HG03108 (cell line): ENCODE measurements around the gene MED29.
A peak's percentile ranks its signal among the peaks of the same experiment; 100 is the strongest.

Experiments used
- ATAC-seq: cut with Tn5 transposase; IDR thresholded peaks from one replicate; pipeline ENCODE4 v1.9.1; 2021; ENCODE audit warnings: moderate library complexity; ENCODE audit not compliant: unreplicated experiment

The MED29 gene, protein sequence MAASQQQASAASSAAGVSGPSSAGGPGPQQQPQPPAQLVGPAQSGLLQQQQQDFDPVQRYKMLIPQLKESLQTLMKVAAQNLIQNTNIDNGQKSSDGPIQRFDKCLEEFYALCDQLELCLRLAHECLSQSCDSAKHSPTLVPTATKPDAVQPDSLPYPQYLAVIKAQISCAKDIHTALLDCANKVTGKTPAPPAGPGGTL

DNA sequence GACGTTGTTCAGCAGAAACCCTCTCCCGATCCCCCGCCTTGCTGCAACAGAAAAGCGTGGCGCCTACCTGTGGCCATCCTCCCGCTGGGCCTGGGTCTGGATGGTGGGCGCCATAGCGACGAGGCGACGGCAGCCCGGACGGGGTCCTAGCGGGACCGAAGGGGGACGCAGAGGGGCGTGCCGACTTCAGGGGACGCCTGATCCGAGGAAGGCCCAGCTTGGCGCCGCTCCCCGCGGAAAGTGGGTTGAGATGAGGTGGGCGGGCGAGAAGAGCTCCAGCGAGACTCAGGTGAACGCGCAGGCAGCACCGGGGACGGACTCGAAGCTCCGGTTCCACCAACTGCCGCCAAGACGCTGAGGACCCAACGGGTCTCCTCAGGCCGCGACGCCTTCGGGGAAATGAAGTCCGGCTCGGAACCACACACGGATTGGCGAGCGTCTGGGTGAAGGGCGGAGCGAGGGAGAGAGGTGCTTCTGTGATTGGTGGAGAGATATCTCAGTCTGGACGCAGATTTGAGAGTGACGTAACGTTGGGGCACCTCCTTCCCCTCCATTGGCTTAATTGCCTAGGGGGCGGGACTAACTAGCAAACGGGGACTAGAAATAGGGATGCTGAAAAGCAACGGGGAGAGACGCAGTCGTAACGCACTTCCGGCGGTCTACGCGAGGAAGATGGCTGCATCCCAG, at the start of gene MED29, which contains the start of gene PAF1:
TSS of gene MED29 (plus strand) at position 628 of the 687 bp plus-strand sequence. CDS start at position 673, 45 bp downstream.
TSS of gene PAF1 (minus strand) at position 356 of the 687 bp plus-strand sequence. CDS start at position 114, 242 bp downstream.
- ATAC-seq, result peak; percentile 94

DNA sequence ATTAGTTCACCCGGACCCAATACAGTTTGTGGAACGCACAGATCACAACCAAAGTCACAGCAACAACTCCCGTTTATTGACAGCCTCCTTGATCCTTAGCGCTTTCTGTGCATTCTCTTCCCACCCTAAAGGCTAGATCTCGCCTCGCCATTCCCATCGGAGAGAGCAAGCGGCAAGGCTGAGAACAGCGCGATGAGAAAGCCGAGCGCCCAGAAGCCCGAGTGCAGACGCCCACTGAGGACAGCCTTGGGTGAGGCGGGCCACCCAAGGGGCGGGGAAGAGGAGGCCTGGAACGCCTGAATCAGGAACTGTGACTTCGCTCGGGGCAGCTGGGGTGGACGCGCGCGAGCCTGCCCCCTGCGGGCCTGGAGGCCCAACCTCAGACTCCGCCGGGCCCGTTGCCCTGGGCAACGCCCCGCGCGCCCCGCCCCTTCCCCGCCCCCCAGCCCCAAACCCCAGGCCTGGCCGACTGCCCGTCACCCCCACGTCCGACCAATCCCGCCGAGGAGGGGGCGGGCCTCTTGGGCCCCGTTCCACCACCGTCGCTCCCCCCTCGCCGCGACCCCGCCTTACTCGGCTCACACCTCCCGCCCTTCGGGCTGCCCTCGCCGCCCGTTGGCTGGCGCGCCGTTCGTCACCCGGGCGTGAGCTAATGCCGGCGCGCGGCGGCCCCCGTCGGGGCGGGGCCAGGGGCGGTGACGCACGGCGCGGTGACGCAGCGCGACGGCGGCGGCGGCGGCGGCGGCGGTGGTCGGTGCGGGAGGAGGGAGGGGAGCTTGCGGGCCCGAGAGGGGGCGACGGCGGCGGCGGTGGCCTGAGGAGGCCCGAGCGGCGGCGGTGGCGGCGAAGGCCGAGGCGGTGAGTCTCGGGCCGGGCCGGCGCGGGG, 49.2 kb upstream of the MED29 start, which contains the start of gene SAMD4B:
TSS of gene SAMD4B (plus strand) at position 703 of the 886 bp plus-strand sequence. CDS start 14,473 bp downstream, outside the sequence.
- ATAC-seq, result peak; percentile 87

DNA sequence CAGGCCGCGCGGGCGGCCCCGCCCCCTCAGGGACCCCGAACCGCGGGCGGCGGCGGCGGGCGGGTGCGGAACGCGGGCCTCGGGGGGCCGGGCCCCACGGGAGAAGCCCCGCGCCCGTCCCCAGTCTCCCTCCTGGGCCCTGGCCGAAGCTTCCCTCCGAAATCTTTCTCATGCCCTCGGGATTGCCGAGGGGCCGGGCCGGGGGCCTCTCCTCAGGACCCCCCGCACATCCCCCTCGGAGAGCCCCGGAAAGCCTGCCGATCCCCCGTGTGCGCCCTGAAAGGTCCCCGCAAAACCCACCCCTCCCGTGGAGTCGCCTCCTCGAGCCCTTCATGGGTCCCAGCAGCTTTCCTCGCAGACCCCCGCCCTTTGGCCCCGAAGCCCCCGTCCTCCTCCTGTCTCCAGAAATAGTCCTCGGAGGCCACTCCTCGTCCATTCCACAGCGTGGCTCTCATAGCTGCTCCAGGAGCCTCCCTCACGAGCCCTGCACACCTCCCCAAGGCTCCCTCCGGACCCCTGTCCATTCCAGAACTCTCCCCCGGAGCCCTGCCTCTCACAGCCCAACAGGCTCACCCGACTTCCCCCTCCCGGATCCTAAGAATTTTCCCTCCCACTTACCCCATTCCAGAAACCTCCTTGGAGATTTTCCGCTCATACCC, 48.4 kb upstream of the MED29 start:
- no peak for ATAC-seq

DNA sequence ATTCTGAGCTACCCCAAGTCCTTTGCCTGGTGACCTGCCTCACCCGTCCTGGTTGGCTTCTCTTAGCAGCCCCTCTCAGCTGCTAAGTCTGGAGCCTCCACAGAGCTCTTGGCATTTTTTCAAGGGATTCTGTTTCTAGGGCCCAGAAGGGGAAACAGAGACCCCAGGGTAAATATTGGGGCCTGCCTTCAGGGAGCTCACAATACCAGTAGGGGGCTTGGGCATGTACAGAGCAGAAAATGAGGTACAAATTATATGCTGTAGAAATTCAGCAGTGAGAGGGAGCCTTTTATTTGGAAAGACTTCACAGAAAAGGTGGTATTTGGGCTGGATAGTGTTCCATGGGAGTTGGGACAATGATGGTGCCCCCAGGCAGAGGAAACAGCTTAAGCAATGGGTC, 45.2 kb upstream of the MED29 start:
- ATAC-seq, result no peak

DNA sequence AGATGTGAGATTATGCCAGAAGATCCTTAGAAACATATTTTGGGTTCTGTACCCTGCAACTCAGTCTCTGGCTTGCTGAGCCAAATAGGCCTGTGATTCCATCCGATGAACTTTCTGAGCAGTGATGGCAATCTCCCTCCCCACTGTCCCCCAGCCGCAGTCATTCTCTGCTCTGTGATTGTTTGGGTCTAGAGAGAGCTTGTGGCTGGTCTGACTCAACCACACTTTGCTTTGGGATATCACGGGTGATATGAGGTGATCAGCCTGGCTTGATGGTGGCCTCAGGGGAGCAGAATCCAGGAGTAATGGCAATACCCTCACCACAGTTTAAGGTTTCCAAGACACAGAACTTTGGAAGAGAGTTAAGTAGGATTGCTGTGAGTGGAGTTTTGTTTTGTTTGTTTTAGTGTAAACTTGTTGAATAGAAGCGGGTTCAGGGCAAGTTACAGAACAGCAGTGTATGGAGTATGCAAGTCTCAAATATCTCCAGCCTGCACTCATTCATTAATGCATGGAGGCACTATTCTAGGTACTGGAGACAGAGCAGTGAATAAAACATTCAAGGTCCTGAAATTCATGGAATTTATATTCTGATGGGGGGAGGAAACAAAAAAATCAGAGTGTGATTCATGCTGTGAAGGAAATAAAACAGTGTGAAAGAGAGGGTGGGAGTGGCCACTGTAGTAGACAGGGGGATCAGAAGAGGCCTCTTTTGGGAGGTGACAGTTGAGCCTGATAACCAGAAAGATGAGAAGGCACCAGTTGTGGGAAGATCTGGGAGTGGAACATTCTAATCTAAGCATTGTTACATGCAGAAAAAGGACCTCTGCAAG, 43.6 kb upstream of the MED29 start:
- no peak for ATAC-seq

DNA sequence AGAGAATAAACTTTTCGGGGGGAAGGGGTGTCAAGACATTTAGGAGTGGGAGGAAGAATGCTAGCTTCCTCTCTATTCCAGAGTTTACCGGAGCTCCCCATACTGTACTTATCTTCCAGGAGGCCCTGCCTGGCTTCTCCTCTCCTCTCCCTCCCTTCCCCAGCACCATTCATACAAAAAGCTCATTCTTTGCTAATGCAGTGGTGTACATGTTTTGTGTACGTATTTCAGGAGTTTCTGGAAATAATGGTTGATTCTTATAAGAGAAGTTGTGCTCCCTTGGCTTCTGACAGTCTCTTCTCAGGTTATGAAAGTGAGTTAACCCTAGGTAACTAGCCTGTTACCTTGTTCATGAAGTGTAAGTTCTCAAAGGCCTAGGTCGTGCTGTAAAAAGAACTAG, 41.9 kb upstream of the MED29 start:
- no peak for ATAC-seq

DNA sequence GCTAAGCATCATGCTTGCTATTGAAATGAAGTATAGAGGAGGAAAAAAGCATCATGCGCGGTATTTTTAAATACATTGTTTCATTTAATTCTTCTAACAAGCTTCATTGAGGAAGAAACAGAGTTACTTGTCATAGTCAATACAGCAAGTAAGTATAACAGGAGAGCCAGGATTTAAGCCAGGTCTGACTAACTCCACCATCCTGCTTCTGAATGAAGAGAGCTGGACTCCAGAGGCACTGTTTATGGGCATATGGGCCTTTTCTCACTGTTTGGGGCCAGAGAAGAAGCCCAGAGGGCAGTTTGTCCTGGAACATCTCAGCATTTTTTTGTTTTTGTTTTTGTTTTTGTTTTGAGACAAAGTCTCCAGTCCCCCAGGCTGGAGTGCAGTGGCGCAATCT, 41.0 kb upstream of the MED29 start:
- no peak for ATAC-seq

DNA sequence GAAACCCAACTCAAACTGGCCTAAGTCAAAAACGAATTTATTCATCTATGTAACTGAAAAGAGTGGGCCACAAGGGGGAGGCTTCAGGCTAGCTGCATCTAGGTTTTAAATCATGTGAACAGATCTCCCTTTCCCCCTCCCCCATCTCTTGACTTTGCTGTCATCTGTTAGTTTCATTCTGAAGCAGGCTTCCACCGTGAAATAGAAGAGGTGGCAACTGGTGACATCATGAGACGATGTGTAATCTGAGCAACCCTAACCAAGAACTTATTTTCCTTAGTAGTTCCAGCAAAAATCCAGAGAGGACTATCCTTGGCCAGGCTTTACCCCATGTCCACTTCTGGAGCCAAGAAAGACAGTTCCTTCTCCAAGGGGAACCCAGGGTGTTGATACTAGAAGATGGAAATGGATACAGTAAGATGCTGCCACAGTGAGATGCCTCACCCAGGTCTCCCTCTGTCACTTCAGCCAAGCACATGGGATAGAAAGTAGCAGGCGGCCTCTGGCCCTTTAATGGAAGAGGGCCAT, 39.6 kb upstream of the MED29 start:
- peak; percentile 76 for ATAC-seq

DNA sequence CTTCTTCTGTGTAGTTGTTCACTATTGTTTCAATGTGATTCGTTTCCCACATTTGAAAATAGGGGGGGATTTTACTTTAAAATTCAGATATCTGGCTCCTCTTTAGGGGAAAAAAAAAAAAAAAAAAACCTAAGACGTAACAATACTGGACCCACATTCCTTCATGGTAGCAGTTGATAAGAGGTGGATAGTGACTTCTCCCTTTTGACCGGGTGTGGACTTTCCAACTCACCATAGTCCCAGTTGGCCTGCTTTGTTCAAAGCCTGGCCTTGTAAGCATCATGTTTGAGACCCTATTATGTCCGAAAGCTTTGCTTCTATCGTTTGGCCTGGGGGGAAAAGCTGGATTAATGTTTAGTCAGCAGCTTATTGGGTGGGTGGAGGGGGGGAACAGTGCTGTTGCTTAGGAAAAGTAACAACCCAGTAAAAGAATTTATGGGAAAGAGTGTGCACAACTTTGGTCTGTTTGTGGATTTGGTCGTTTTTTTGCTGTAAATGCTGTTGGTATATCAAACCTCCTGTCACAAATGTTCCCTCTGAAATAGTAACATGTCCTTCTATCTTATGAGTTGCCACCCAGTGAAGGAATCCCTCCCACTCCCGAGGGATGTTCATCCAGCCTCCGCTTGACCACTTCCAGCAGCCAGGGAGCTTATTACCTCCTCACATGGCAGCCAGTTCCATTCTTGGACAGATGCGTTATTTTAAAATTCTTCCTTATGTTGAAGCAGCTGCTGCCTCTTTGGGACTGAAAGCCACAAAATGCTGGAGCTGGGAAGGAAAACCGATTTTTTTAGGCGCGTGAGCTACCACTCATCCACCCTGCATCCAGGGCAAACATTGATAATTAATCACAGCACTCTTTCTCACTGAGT, 38.6 kb upstream of the MED29 start:
- no peak for ATAC-seq

DNA sequence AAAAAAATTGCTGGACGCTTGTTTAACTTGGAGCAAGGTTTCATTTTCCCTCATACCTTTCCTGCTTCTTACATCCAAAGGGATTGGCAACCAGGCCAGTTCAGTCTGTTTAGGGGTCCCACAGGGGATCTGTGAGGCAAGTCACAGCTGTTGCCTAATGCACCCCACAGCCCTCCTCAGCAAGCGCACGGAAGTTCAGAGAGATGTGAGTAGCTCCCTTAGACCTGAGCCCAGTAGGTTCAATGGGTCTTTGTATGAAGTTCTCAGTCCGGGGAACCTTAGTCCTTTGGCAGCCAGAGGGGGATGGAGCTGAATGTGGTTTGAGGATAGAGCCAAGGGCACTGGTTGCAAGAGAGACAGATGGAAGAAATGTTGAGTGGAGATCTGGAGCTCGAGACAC, 35.9 kb upstream of the MED29 start:
- no peak for ATAC-seq

DNA sequence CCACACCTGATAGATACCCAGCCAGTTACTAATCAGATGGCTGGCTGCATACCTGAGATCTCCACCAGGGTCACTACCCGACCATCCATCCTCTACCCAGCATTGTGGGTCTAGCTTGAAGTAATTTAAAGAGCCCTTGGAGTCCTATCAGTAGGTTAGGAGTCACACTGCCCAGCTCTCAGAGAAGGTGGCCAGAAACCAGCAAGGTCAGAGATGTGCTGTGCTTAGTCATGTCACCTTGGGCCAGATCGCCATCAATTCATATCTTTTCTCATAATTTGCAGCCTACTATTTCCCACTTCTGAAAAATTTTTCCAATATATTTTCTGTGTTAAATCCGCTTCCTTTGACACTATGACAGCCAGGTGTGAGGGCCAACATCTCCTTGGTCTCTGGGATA, 35.1 kb upstream of the MED29 start:
- ATAC-seq, result no peak

DNA sequence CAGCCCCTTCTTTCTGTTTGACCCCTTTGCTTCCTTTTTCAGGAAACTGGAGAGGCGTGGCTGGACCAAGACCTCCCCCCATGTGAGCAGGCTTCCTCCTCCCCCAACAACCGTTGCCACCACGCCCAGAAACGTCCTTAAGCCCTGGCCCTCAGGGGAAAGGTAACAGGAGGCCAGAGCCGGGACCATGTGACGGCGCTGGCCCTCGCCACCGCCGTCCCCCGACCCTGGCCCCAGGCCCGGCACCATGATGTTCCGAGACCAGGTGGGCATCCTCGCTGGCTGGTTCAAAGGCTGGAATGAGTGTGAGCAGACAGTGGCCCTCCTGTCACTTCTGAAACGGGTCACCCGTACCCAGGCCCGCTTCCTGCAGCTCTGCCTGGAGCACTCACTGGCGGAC, 34.5 kb upstream of the MED29 start:
- no peak for ATAC-seq

DNA sequence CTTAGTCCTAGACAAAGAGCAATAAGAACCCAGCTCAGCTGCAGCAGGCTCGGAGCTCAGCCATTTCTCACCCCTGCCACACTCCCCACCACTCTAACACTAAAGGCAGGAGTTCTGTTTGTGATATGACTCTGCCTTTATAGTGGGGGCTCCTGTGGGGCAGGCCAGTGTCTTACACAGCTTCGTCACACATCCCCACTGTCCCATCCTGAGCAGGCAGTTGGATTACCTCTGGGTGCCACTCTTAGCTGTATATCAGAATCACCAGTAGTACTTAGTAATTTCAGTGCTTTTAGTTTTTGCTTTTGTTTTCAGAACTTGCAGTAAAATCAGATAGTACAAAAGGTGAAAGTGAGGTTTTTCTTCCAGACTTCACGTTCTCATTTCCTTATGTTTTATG, 32.2 kb upstream of the MED29 start:
- ATAC-seq, result no peak

DNA sequence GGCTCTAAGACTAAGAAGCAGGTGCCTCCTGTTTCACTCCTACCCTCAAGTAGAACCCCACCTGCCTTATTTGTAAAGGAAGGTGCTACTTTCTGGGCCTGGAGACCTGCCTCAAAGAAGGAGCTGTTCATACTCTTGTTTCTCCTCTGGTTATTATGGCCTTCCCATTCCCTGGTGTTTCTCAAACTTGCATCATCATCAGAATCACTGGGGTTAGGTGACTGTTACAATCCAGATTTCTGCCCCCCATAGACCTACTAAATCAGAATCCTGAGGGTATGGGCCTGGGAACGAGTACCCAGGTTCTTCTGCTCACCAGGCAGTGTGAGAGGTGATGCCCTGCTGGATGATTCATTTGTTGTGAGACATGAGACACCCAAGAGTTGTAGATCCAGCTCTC, 30.6 kb upstream of the MED29 start:
- ATAC-seq, result no peak

DNA sequence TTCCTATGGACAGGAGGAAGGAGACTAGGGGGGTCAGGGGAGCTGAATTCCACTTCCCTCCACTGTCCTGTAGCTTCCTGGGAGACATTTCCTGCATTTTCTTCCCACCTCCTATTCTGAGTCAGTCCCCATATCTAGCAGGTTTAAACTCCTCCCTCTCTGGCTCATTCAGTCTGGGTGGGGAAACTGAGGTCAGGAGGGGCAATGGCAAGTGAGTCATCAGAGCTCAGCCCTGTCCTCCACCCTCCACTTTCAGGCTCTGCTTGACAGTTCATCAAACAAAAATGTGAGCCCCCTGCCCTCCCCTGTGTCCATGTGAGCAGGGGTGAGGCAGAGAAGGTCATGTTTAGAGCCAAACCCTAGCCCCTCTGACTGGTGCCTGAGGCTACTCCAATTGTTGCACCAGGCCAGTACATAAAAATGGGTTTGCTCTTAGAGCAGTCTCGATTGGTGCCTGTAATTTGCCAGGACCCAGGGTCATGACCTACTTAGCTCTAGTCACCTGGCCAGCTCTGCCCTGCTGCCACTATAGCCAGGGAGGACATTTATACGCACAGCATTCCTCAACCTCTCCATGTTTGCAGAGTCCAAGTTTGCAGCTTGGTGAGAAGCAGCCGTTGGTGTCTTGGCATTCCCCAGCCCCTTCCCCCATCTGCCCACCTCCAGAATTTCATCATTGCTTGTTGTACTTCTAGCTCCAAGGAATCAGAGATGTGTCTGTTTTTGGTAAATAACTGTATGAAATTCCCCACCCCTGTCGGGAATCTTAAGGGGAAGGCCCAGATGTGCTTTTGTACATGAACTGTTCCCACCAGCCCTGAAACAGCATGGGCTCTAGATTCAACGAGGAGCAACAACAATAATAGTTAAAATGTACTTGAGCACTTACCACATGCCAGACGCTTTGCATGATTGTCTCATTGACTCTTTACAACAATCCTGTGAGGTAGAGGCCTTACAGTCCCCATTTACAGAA, 28.2 kb upstream of the MED29 start:
- no peak for ATAC-seq

DNA sequence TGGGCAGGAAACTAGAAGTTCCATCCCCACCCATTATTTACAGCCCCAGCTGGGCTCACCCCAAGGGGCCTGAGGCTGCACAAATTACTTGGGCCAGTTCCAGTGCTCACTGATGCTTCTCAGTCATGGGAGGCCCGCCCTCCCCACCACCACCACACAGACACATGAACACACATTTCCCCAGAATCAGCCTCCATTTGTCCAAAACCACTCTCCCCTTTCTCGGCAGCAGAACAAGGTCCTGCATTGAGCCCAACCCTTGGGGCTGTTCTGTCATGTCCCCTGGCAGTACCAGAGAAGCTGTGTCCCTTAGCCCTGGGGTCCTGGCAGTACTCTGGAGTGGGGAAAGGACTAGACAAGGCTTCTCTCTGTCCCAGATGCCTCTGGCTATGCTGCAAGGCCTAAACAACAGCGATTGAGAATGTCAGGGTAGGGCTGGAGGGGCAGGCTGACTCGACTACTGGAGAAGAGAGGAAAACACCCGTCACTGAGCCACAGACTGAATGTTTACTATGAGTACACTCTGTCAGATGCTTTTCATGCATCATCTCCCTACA, 27.2 kb upstream of the MED29 start:
- no peak for ATAC-seq

DNA sequence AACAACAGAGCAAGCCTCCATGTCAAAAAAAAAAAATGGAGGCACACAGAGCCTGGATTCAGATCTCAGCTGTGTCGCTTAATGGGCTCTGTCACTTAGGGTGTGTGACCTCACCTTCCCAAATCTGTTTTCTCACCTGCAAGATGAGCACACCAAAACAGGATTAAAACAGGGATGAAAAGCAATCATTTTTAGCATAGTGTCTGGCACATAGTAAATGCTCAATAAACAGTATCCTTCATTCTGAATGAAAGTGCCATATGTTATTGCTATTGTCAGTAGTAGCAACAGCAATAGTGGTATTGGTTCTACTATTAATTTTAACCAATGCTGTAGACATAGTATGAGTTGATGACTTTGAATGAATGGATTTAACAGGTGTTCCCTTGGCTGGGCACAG, 25.6 kb upstream of the MED29 start:
- no peak for ATAC-seq
